CD4-positive, alpha-beta memory T cell (primary cell): ENCODE measurements around the gene CHMP4B. TPM values are rescaled to one million over a fixed set of nuclear protein-coding genes. Genes with fewer than 3 reads are reported as not detected.

Experiments used
- CTCF ChIA-PET: fragments of 350-600 bp; sonication (Branson Sonifier 250); formaldehyde crosslinking; loops from one replicate; lab custom pipeline; 2021; ENCODE audit warnings: inconsistent platforms; ENCODE audit not compliant: partially characterized antibody; lab: Charles Lee
- POLR2A ChIA-PET: fragments of 350-600 bp; sonication (Branson Sonifier 250); formaldehyde crosslinking; loops from one replicate; lab custom pipeline; 2021; ENCODE audit not compliant: partially characterized antibody; lab: Charles Lee
- DNase-seq, 5 donors: peaks; one replicate each; pipeline versions ENCODE4 v3.0.0 to v3.0.0-alpha.2; 2020 to 2022; ENCODE audit warnings: mixed read lengths in 1 of 5
- H3K27ac ChIP-seq: one replicate; pipeline ENCODE4 v1.7.0; 2013; ENCODE audit warnings: low read depth, low read length
- H3K27me3 ChIP-seq: 2 replicates; pipeline ENCODE4 v1.7.0; 2013; ENCODE audit warnings: mild to moderate bottlenecking, low read length, moderate library complexity; ENCODE audit not compliant: insufficient read depth
- H3K36me3 ChIP-seq: 2 replicates; pipeline ENCODE4 v1.7.0; 2013; ENCODE audit warnings: mild to moderate bottlenecking, low read length, moderate library complexity; ENCODE audit not compliant: insufficient read depth
- H3K4me1 ChIP-seq: 2 replicates; pipeline ENCODE4 v1.7.0; 2013; ENCODE audit warnings: mild to moderate bottlenecking, low read length, moderate library complexity; ENCODE audit not compliant: insufficient read depth
- H3K4me3 ChIP-seq, 2 donors: one replicate each; pipeline ENCODE4 v1.7.0; 2013; ENCODE audit warnings: low read length in 2 of 2, mild to moderate bottlenecking in 1 of 2
- H3K9me3 ChIP-seq, 2 donors: one replicate each; pipeline ENCODE4 v1.7.0; 2013; ENCODE audit warnings: low read length in 2 of 2, control low read depth in 1 of 2; ENCODE audit not compliant: control insufficient read depth in 1 of 2
- H3K27ac Mint-ChIP-seq, 7 donors: one replicate each; pipeline ENCODE4 v1.8.0; 2020 to 2021; ENCODE audit warnings: mixed read lengths in 7 of 7, mild to moderate bottlenecking in 6 of 7, inconsistent platforms in 3 of 7, moderate library complexity in 3 of 7
- H3K27me3 Mint-ChIP-seq, 2 donors: one replicate each; pipeline ENCODE4 v1.8.0; 2020 to 2021; ENCODE audit warnings: mixed read lengths in 2 of 2
- H3K36me3 Mint-ChIP-seq, 2 donors: one replicate each; pipeline ENCODE4 v1.8.0; 2020 to 2021; ENCODE audit warnings: mixed read lengths in 2 of 2, inconsistent platforms in 1 of 2, mild to moderate bottlenecking in 1 of 2
- H3K4me1 Mint-ChIP-seq, 4 donors: one replicate each; pipeline ENCODE4 v1.8.0; 2020 to 2021; ENCODE audit warnings: mixed read lengths in 4 of 4, mild to moderate bottlenecking in 1 of 4
- H3K4me3 Mint-ChIP-seq, 8 donors: one replicate each; pipeline ENCODE4 v1.8.0; 2020 to 2021; ENCODE audit warnings: mixed read lengths in 8 of 8, mild to moderate bottlenecking in 7 of 8, moderate library complexity in 6 of 8, inconsistent platforms in 3 of 8
- H3K9me3 Mint-ChIP-seq, 8 donors: one replicate each; pipeline ENCODE4 v1.8.0; 2020 to 2021; ENCODE audit warnings: mixed read lengths in 8 of 8, mild to moderate bottlenecking in 5 of 8, inconsistent platforms in 3 of 8, moderate library complexity in 1 of 8
- intact Hi-C: fragments of 100-400 bp; cut with micrococcal nuclease; formaldehyde crosslinking; loops from one replicate; pipeline ENCODE4 v1.15.1; 2023
- polyA plus RNA-seq, 2 donors: library from polyadenylated mRNA; unstranded; fragments of 300-500 nt; fragmentation: Illumina TruSeq; gene quantifications; one replicate each; pipeline ENCODE4 v1.2.3, GENCODE V29; 2021
- total RNA-seq, 2 experiments: library from RNA; stranded (reverse); gene quantifications; one replicate each; pipeline ENCODE4 v1.2.3, GENCODE V29; 2021

Gene CHMP4B
- total and polyA plus RNA-seq, 4 experiments from 2014 or later, result 1.2 to 54.0 (median 29.1) TPM

- Mint-ChIP-seq H3K27me3 (no peaks in the 10 kb centered on the region), H3K9me3 (no peaks in the 10 kb centered on the region), H3K4me1 (peaks cover 48 to 84% (median 66%) of the 10 kb centered on the region in 4 donors), H3K36me3 (peaks cover 15 to 30% of the 10 kb centered on the region in 2 donors), H3K27ac (peak overlapping the region in 3 of 7 donors; percentile 25 to 89 (median 31)), H3K4me3 (no peak overlapping the region)
- H3K9me3 ChIP-seq, result no peaks in the 10 kb centered on the region
- H3K4me1 ChIP-seq, result peaks cover 60% of the 10 kb centered on the region
- ChIA-PET POLR2A (no interaction called here), CTCF (no interaction called here)
- H3K36me3 ChIP-seq, result no peaks in the 10 kb centered on the region
- intact Hi-C loops, result no loop called here
- no peak overlapping the region for H3K4me3 ChIP-seq
- no peak overlapping the region for H3K27ac ChIP-seq
- no peaks in the 10 kb centered on the region for H3K27me3 ChIP-seq
- DNase-seq, result no peak
These were observed 17.2 kb downstream of the CHMP4B start for GRCh38 chr20:33828326-33828844.

GRCh38 chr20:33828967-33829560, 17.9 kb downstream of the CHMP4B start:
- H3K4me3 ChIP-seq, result no peak overlapping the region
- peaks cover 58% of the 10 kb centered on the region for H3K4me1 ChIP-seq
- Mint-ChIP-seq H3K4me3 (no peak overlapping the region), H3K27me3 (no peaks in the 10 kb centered on the region), H3K27ac (peak overlapping the region in 4 of 7 donors; percentile 1 to 89 (median 30)), H3K9me3 (no peaks in the 10 kb centered on the region), H3K4me1 (peaks cover 52 to 87% (median 72%) of the 10 kb centered on the region in 4 donors), H3K36me3 (peaks cover 22 to 37% of the 10 kb centered on the region in 2 donors)
- no peaks in the 10 kb centered on the region for H3K27me3 ChIP-seq
- H3K9me3 ChIP-seq, result no peaks in the 10 kb centered on the region
- H3K27ac ChIP-seq, result no peak overlapping the region
- intact Hi-C loops, result no loop called here
- H3K36me3 ChIP-seq, result no peaks in the 10 kb centered on the region
- ChIA-PET POLR2A (no interaction called here), CTCF (no interaction called here)
- no peak for DNase-seq

DNA sequence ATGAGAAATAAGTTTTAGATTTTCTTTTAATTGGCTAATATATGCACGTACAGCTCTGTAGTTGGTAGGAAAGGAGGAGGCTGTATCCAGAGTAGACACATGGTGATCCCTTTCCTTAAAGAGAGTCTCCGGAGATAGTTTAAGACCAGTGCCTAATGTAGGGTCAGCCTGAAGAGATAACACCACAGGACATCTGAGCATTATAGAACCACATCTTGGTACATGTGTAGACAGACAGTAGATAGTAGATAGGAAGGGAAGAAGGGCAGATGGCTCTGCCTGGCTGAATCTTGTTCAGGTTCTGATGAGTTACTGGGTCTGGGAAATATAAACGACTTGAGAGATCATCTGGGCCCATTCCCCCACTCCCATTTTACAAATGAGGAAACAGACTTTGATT, 18.5 kb downstream of the CHMP4B start:
- ChIA-PET POLR2A (no interaction called here), CTCF (no interaction called here)
- Mint-ChIP-seq H3K27ac (peak overlapping the region in 4 of 7 donors; percentile 1 to 70 (median 28)), H3K27me3 (no peaks in the 10 kb centered on the region), H3K36me3 (peaks cover 25 to 33% of the 10 kb centered on the region in 2 donors), H3K4me3 (no peak overlapping the region), H3K4me1 (peaks cover 47 to 84% (median 69%) of the 10 kb centered on the region in 4 donors), H3K9me3 (no peaks in the 10 kb centered on the region)
- no peak overlapping the region for H3K4me3 ChIP-seq
- H3K4me1 ChIP-seq, result peaks cover 52% of the 10 kb centered on the region
- no peak overlapping the region for H3K27ac ChIP-seq
- H3K9me3 ChIP-seq, result no peaks in the 10 kb centered on the region
- intact Hi-C loops, result no loop called here
- H3K27me3 ChIP-seq, result no peaks in the 10 kb centered on the region
- H3K36me3 ChIP-seq, result no peaks in the 10 kb centered on the region
- no peak for DNase-seq

- no peak overlapping the region for H3K27ac ChIP-seq
- no peaks in the 10 kb centered on the region for H3K27me3 Mint-ChIP-seq
- no peak overlapping the region for H3K4me3 Mint-ChIP-seq
- no peak overlapping the region for H3K4me3 ChIP-seq
- H3K4me1 ChIP-seq, result peaks cover 49% of the 10 kb centered on the region
- ChIA-PET POLR2A (no interaction called here), CTCF (interaction anchor here (0.6 to 1.5 kb wide), 3 partner anchors 11 to 174 kb away, joined by 3 to 5 read pairs (median 3); no protein-coding TSS in a partner anchor)
- H3K36me3 ChIP-seq, result no peaks in the 10 kb centered on the region
- H3K9me3 Mint-ChIP-seq, result no peaks in the 10 kb centered on the region
- no peaks in the 10 kb centered on the region for H3K27me3 ChIP-seq
- intact Hi-C loops, result no loop called here
- DNase-seq, result no peak
- no peaks in the 10 kb centered on the region for H3K9me3 ChIP-seq
- H3K36me3 Mint-ChIP-seq, result peaks cover 31 to 36% of the 10 kb centered on the region in 2 donors
- peaks cover 47 to 81% (median 65%) of the 10 kb centered on the region in 4 donors for H3K4me1 Mint-ChIP-seq
- peak overlapping the region in 2 of 7 donors; percentile 18 to 72 for H3K27ac Mint-ChIP-seq
These were observed 19.2 kb downstream of the CHMP4B start for GRCh38 chr20:33830371-33830770.

GRCh38 chr20:33832103-33832804, 21.1 kb downstream of the CHMP4B start:
- Mint-ChIP-seq H3K4me3 (no peak overlapping the region), H3K36me3 (peaks cover 39 to 41% of the 10 kb centered on the region in 2 donors), H3K9me3 (no peaks in the 10 kb centered on the region), H3K27ac (no peak overlapping the region), H3K4me1 (peaks cover 48 to 81% (median 64%) of the 10 kb centered on the region in 4 donors), H3K27me3 (no peaks in the 10 kb centered on the region)
- CTCF ChIA-PET, result no interaction called here
- intact Hi-C loops, result no loop called here
- POLR2A ChIA-PET, result no interaction called here
- Histone ChIP-seq H3K27me3 (no peaks in the 10 kb centered on the region), H3K9me3 (no peaks in the 10 kb centered on the region), H3K27ac (no peak overlapping the region), H3K4me1 (peaks cover 47% of the 10 kb centered on the region), H3K36me3 (no peaks in the 10 kb centered on the region), H3K4me3 (no peak overlapping the region)
- no peak for DNase-seq

DNA sequence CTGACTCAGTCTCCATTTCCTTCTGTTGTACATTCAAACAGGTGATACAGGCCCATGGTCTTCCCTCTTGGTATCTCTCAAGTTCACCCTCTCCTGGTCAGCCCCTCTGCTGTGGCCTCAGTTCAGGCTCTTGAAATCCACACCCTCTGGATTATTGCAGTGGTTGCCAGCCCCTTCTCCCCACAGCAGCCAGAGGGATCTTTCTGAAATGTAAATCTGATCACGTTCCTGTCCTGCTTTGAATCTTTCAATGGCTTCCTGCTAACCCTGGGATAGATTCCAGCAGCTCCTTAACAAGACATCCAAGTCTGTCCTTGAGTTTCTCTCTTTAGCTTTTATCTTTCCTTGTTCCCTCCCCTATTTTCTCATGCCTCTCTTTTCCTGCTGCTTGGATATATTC, 22.2 kb downstream of the CHMP4B start:
- DNase-seq, result no peak
- H3K9me3 ChIP-seq, result no peaks in the 10 kb centered on the region
- intact Hi-C loops, result no loop called here
- H3K4me3 ChIP-seq, result no peak overlapping the region
- Mint-ChIP-seq H3K4me3 (peak overlapping the region in 1 of 8 donors; percentile 32), H3K36me3 (peaks cover 39 to 40% of the 10 kb centered on the region in 2 donors), H3K27ac (peak overlapping the region in 5 of 7 donors; percentile 12 to 73 (median 66)), H3K9me3 (no peaks in the 10 kb centered on the region), H3K27me3 (no peaks in the 10 kb centered on the region), H3K4me1 (peaks cover 52 to 81% (median 65%) of the 10 kb centered on the region in 4 donors)
- H3K27me3 ChIP-seq, result no peaks in the 10 kb centered on the region
- H3K4me1 ChIP-seq, result peaks cover 53% of the 10 kb centered on the region
- ChIA-PET CTCF (no interaction called here), POLR2A (no interaction called here)
- no peaks in the 10 kb centered on the region for H3K36me3 ChIP-seq
- H3K27ac ChIP-seq, result no peak overlapping the region

DNA sequence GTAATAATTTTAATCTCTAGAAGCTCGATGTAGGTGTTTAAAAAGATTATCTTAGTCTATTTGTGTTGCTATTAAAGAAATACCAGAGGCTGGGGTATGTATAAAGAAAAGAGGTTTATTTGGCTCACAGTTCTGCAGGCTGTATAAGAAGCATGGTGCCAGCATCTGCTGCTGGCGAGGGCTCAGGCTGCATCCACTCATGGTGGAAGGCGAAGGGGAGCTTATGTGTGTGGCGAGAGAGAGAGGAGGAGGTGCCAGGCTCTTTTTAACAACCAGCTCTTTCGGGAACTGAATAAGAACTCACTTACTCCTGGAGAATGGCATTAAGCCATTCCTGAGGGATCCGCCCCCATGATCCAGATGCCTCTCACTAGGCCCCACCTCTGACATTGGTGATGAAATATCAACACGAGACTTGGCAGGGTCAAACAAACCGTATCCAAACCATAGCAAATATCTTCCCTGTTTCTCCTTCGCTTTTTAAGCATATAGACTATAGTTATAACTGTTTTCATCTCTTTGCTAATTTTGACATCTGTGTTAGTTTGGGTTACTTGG, 24.5 kb downstream of the CHMP4B start:
- no peaks in the 10 kb centered on the region for H3K27me3 ChIP-seq
- Mint-ChIP-seq H3K4me1 (peaks cover 52 to 84% (median 68%) of the 10 kb centered on the region in 4 donors), H3K27ac (peak overlapping the region in 2 of 7 donors; percentile 32 to 33), H3K4me3 (no peak overlapping the region), H3K36me3 (peaks cover 31 to 39% of the 10 kb centered on the region in 2 donors), H3K9me3 (no peaks in the 10 kb centered on the region), H3K27me3 (no peaks in the 10 kb centered on the region)
- peaks cover 58% of the 10 kb centered on the region for H3K4me1 ChIP-seq
- CTCF ChIA-PET, result interaction anchor here (1.4 to 2.0 kb wide), 2 partner anchors 9 to 79 kb away, joined by 4 to 6 read pairs; no protein-coding TSS in a partner anchor
- no peak for DNase-seq
- no peak overlapping the region for H3K4me3 ChIP-seq
- no peak overlapping the region for H3K27ac ChIP-seq
- no peaks in the 10 kb centered on the region for H3K36me3 ChIP-seq
- intact Hi-C loops, result no loop called here
- no peaks in the 10 kb centered on the region for H3K9me3 ChIP-seq
- POLR2A ChIA-PET, result interaction anchor here (0.9 to 1.2 kb wide), 2 partner anchors 13 to 276 kb away, joined by 3 to 6 read pairs; partner anchors contain the start of gene EIF2S2
